HFFc6 (cell line): Measurements from ENCODE around the gene COL4A2. TPM values are rescaled to one million over a fixed set of nuclear protein-coding genes. Genes with fewer than 3 reads are reported as not detected.

Experiments used
- DNase-seq: peaks from one replicate; pipeline ENCODE4 v3.0.0-alpha.2; 2018
- H3K27ac Mint-ChIP-seq: 2 replicates; pipeline ENCODE4 v1.8.0; 2020; ENCODE audit warnings: mild to moderate bottlenecking, mixed read lengths
- H3K27me3 Mint-ChIP-seq: 2 replicates; pipeline ENCODE4 v1.8.0; 2021; ENCODE audit warnings: mild to moderate bottlenecking, moderate library complexity, mixed read lengths; ENCODE audit not compliant: insufficient read depth
- H3K36me3 Mint-ChIP-seq: 2 replicates; pipeline ENCODE4 v1.8.0; 2021; ENCODE audit warnings: low read depth, mixed read lengths
- H3K4me1 Mint-ChIP-seq: 2 replicates; pipeline ENCODE4 v1.8.0; 2020; ENCODE audit warnings: low read depth, mixed read lengths
- H3K4me3 Mint-ChIP-seq: 2 replicates; pipeline ENCODE4 v1.8.0; 2020; ENCODE audit warnings: mild to moderate bottlenecking, moderate library complexity, mixed read lengths
- H3K9me3 Mint-ChIP-seq: 2 replicates; pipeline ENCODE4 v1.8.0; 2020; ENCODE audit warnings: mild to moderate bottlenecking, mixed read lengths
- total RNA-seq, 6 experiments: library from RNA; stranded (reverse); fragmentation: NEBNext Ultra II Directional; extraction: Animal tissue kit (Norgen Biotek cat#: 25700); gene quantifications; 2 replicates in 1 of 6; 3 replicates in 5 of 6; pipeline ENCODE4 v1.2.3, GENCODE V29; 2021
- TF ChIP-seq, protein P1 (sequence below): fragments of 200-600 bp; sonication (generic); IDR thresholded peaks from 2 replicates; pipeline ENCODE4 v1.5.0; 2021; ENCODE audit warnings: antibody characterized with exemption, mild to moderate bottlenecking

Gene COL4A2
- total RNA-seq, 6 experiments from 2014 or later: 202 to 327 (median 217) TPM

DNA sequence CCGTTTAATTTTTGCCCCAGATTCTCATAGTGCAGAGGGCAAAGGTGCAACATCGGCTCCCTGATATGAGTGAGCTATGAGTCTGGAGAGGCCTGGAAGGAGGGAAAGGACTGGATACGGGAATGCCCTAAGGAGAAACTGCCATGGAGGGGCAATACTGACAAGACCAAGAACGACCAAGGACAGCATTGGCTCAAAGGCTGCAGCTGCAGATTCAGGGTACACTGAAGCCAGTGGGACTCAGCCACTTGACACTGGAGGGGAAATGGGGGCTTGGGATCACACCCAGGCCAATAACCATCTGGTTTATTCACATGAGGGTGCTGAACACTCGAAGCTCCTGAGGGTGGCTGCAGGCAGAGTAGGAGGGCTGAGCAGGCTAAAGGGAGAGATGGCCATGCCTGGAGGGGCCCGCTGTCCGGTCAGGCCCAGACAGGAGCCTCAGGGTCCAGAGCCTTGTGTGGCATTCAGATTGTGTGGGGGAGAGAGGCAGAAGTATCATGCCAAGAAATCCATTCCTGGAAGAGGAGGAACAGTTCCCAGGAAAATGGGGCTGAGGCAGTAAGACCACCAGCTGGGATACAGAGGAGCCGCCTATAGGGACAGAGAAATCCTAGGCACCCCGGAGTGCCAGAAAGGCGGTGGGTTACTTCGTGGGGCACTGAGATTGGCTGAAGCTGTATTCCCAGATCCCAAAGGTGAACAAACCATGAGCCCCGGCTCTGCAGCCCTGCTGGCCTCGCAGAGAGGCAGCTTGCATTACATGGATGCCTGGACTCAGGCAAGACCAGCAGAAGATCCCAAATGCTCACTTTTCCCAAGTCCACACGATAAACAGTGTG, 20.9 kb upstream of the COL4A2 start:
- H3K4me1 Mint-ChIP-seq: peaks cover 48% of the 10 kb centered on the region

GRCh38 chr13:110286833-110287819, 20.0 kb upstream of the COL4A2 start:
- TF ChIP-seq, protein P1, sequence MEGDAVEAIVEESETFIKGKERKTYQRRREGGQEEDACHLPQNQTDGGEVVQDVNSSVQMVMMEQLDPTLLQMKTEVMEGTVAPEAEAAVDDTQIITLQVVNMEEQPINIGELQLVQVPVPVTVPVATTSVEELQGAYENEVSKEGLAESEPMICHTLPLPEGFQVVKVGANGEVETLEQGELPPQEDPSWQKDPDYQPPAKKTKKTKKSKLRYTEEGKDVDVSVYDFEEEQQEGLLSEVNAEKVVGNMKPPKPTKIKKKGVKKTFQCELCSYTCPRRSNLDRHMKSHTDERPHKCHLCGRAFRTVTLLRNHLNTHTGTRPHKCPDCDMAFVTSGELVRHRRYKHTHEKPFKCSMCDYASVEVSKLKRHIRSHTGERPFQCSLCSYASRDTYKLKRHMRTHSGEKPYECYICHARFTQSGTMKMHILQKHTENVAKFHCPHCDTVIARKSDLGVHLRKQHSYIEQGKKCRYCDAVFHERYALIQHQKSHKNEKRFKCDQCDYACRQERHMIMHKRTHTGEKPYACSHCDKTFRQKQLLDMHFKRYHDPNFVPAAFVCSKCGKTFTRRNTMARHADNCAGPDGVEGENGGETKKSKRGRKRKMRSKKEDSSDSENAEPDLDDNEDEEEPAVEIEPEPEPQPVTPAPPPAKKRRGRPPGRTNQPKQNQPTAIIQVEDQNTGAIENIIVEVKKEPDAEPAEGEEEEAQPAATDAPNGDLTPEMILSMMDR: no peak
- no peak for DNase-seq
- H3K4me3 Mint-ChIP-seq: peak overlapping the region; percentile 15; the same call in 1 of the 2 replicates
- peaks cover 38% of the 10 kb centered on the region for H3K36me3 Mint-ChIP-seq
- H3K27me3 Mint-ChIP-seq: no peaks in the 10 kb centered on the region; the same call in 1 of the 2 replicates
- peaks cover 48% of the 10 kb centered on the region for H3K4me1 Mint-ChIP-seq
- H3K27ac Mint-ChIP-seq: peak overlapping the region; percentile 33; the same call in 1 of the 2 replicates
- no peaks in the 10 kb centered on the region for H3K9me3 Mint-ChIP-seq

More for the DNA sequence above, 20.9 kb upstream of the COL4A2 start:
- Mint-ChIP-seq H3K27me3 (no peaks in the 10 kb centered on the region; the same call in 1 of the 2 replicates), H3K4me3 (no peak overlapping the region), H3K36me3 (peaks cover 38% of the 10 kb centered on the region), H3K9me3 (no peaks in the 10 kb centered on the region), H3K27ac (peak overlapping the region; percentile 40; the same call in 1 of the 2 replicates)
- DNase-seq: no peak
- TF ChIP-seq, protein P1: no peak

- Mint-ChIP-seq H3K4me1 (peaks cover 37% of the 10 kb centered on the region), H3K4me3 (no peak overlapping the region), H3K27me3 (no peaks in the 10 kb centered on the region; the same call in 1 of the 2 replicates), H3K9me3 (no peaks in the 10 kb centered on the region), H3K27ac (no peak overlapping the region), H3K36me3 (peaks cover 36% of the 10 kb centered on the region)
- TF ChIP-seq, protein P1: no peak
- no peak for DNase-seq
Observed at GRCh38 chr13:110289174-110289573, 17.9 kb upstream of the COL4A2 start.

GRCh38 chr13:110289661-110290060, 17.4 kb upstream of the COL4A2 start:
- Mint-ChIP-seq H3K9me3 (no peaks in the 10 kb centered on the region), H3K36me3 (peaks cover 36% of the 10 kb centered on the region), H3K4me1 (peaks cover 36% of the 10 kb centered on the region), H3K4me3 (no peak overlapping the region), H3K27ac (no peak overlapping the region), H3K27me3 (no peaks in the 10 kb centered on the region; the same call in 1 of the 2 replicates)
- TF ChIP-seq, protein P1: no peak
- DNase-seq: no peak

- H3K9me3 Mint-ChIP-seq: no peaks in the 10 kb centered on the region
- no peaks in the 10 kb centered on the region; the same call in 1 of the 2 replicates for H3K27me3 Mint-ChIP-seq
- H3K36me3 Mint-ChIP-seq: peaks cover 36% of the 10 kb centered on the region
- H3K4me3 Mint-ChIP-seq: no peak overlapping the region
- H3K27ac Mint-ChIP-seq: no peak overlapping the region
- peaks cover 31% of the 10 kb centered on the region for H3K4me1 Mint-ChIP-seq
- TF ChIP-seq, protein P1: no peak
- no peak for DNase-seq
Observed at GRCh38 chr13:110290153-110290552, 16.9 kb upstream of the COL4A2 start.
